Measurements from ENCODE around the gene SCYGR3. TPM values are rescaled to one million over a fixed set of nuclear protein-coding genes. Genes with fewer than 3 reads are reported as not detected.
A peak's percentile ranks its signal among the peaks of the same experiment; 100 is the strongest.

SCYGR3 gene
- total and polyA plus RNA-seq, 2 experiments from 2014 or later, result not detected

- Histone ChIP-seq H3F3A (replicated peaks; ENCODE audit: low read depth) (no peaks in the 10 kb centered on the region), H2AFZ (0 out of 2 replicates have a peak overlapping the region, but pooled peaks have one; percentile 38), H3K79me2 (replicated peaks; ENCODE audit: insufficient read depth) (no peaks in the 10 kb centered on the region), H3K4me3 (no peak overlapping the region), H4K20me1 (replicated peaks; ENCODE audit: insufficient read depth) (no peaks in the 10 kb centered on the region), H3K4me1 (ENCODE audit: insufficient read depth) (no peaks in the 10 kb centered on the region), H3K27me3 (ENCODE audit: insufficient read depth) (no peaks in the 10 kb centered on the region), H3K9me2 (ENCODE audit: insufficient read depth) (no peaks in the 10 kb centered on the region), H3K36me3 (ENCODE audit: insufficient read depth) (no peaks in the 10 kb centered on the region), H3K4me2 (no peak overlapping the region), H3K27ac (ENCODE audit: low read depth) (no peak overlapping the region)
- Mint-ChIP-seq H3K27me3 (ENCODE audit: insufficient read depth, low read depth, poor library complexity) (no peaks in the 10 kb centered on the region), H3K27ac (no peak overlapping the region), H3K4me3 (no peak overlapping the region), H3K4me1 (peaks cover 5% of the 10 kb centered on the region; the same call in 1 of the 3 replicates), H3K36me3 (ENCODE audit: low read depth) (no peaks in the 10 kb centered on the region), H3K9me3 (no peaks in the 10 kb centered on the region)
- ATAC-seq (no peak), DNase-seq (ENCODE audit: low spot score) (peak; percentile 26)
- TF ChIP-seq ZNF114 (CRISPR knock-in tag; IDR thresholded peaks at IDR 0.05), result no peak
- no peak for TF ChIP-seq ETS1 (IDR thresholded peaks at IDR 0.05)
- no peak for TF ChIP-seq ZNF331 (CRISPR knock-in tag; IDR thresholded peaks at IDR 0.05; ENCODE audit: low read depth)
- TF ChIP-seq EZH2phosphoT487 (IDR thresholded peaks at IDR 0.05; ENCODE audit: unreplicated experiment), result no peak
- TF ChIP-seq CTCF (conservative IDR thresholded peaks at IDR 0.05; ENCODE audit: low read depth in 2 of 2), result peak in 1 of 2 experiments; percentile 28; a peak in 1 of 4 replicates
Measured at GRCh38 chr2:227643990-227644551, 29.4 kb upstream of the SCYGR3 start.

GRCh38 chr2:227642656-227643055 is 28.0 kb upstream of the SCYGR3 start:
- Histone ChIP-seq H3K36me3 (ENCODE audit: insufficient read depth) (no peaks in the 10 kb centered on the region), H3F3A (replicated peaks; ENCODE audit: low read depth) (no peaks in the 10 kb centered on the region), H3K27ac (ENCODE audit: low read depth) (no peak overlapping the region), H4K20me1 (replicated peaks; ENCODE audit: insufficient read depth) (no peaks in the 10 kb centered on the region), H3K4me3 (no peak overlapping the region), H3K9me2 (ENCODE audit: insufficient read depth) (no peaks in the 10 kb centered on the region), H3K4me1 (ENCODE audit: insufficient read depth) (no peaks in the 10 kb centered on the region), H3K79me2 (replicated peaks; ENCODE audit: insufficient read depth) (no peaks in the 10 kb centered on the region), H3K4me2 (no peak overlapping the region), H2AFZ (no peak overlapping the region), H3K27me3 (ENCODE audit: insufficient read depth) (no peaks in the 10 kb centered on the region)
- Mint-ChIP-seq H3K4me3 (no peak overlapping the region), H3K36me3 (ENCODE audit: low read depth) (no peaks in the 10 kb centered on the region), H3K9me3 (no peaks in the 10 kb centered on the region), H3K4me1 (peaks cover 5% of the 10 kb centered on the region; the same call in 1 of the 3 replicates), H3K27me3 (ENCODE audit: insufficient read depth, low read depth, poor library complexity) (no peaks in the 10 kb centered on the region), H3K27ac (no peak overlapping the region)
- DNase-seq (ENCODE audit: low spot score) (no peak), ATAC-seq (no peak)
- no peak for TF ChIP-seq EZH2phosphoT487 (IDR thresholded peaks at IDR 0.05; ENCODE audit: unreplicated experiment)
- TF ChIP-seq ETS1 (IDR thresholded peaks at IDR 0.05), result no peak
- TF ChIP-seq EZH2 (IDR thresholded peaks at IDR 0.05; ENCODE audit: low read depth, unreplicated experiment), result no peak
- TF ChIP-seq CREB1 (CRISPR knock-in tag; IDR thresholded peaks at IDR 0.05; ENCODE audit: low read depth), result no peak
- no peak for TF ChIP-seq JUNB (IDR thresholded peaks at IDR 0.05; ENCODE audit: unreplicated experiment)
- TF ChIP-seq ZNF331 (CRISPR knock-in tag; IDR thresholded peaks at IDR 0.05; ENCODE audit: low read depth), result no peak
- no peak for TF ChIP-seq REST (IDR thresholded peaks at IDR 0.05; ENCODE audit: unreplicated experiment)
- no peak for TF ChIP-seq STAT1 (IDR thresholded peaks at IDR 0.05; ENCODE audit: unreplicated experiment)
- no peak for TF ChIP-seq CTCF (conservative IDR thresholded peaks at IDR 0.05; ENCODE audit: low read depth in 2 of 2)
- TF ChIP-seq POLR2AphosphoS5 (IDR thresholded peaks at IDR 0.05; ENCODE audit: low read depth), result no peak
- TF ChIP-seq ZNF114 (CRISPR knock-in tag; IDR thresholded peaks at IDR 0.05), result no peak
- TF ChIP-seq NANOG (IDR thresholded peaks at IDR 0.05; ENCODE audit: borderline replicate concordance), result no peak

Measured in GM23338 (cell line).